SK-N-SH (cell line): ENCODE results near the gene ARHGEF7. TPM values are rescaled to one million over a fixed set of nuclear protein-coding genes. Genes with fewer than 3 reads are reported as not detected.

Source experiments
- CTCF ChIA-PET: fragments of 300-600, 350-600 bp; formaldehyde crosslinking; extraction: SDS; loops from one replicate; lab custom pipeline; 2021; lab: Yijun Ruan, JAX
- POLR2A ChIA-PET: fragments of 350-600 bp; sonication (Branson Sonifier 250); formaldehyde crosslinking; extraction: SDS; loops from one replicate; lab custom pipeline; 2020; ENCODE audit warnings: antibody characterized with exemption, inconsistent platforms; lab: Yijun Ruan, JAX
- DNase-seq: peaks from one replicate; pipeline ENCODE4 v3.0.0; 2012
- H2AFZ ChIP-seq: fragments of 200-600 bp; sonication (generic); 2 replicates; pipeline ENCODE4 v1.8.1; 2016; ENCODE audit warnings: antibody characterized with exemption, mild to moderate bottlenecking, low read depth
- H3F3A ChIP-seq: fragments of 200-600 bp; sonication (generic); replicated peaks from 2 replicates; pipeline ENCODE3; 2016; ENCODE audit warnings: antibody characterized with exemption, mild to moderate bottlenecking; ENCODE audit not compliant: insufficient read depth
- H3K27ac ChIP-seq, 2 experiments: fragments of 200-500 bp in 1 of 2; fragments of 200-600 bp in 1 of 2; sonication (Bioruptor generic) in 1 of 2; sonication (generic), shearing (Covaris generic) in 1 of 2; 2 replicates each; pipeline versions ENCODE4 v1.5.1 to v1.6.1; 2014 to 2016; ENCODE audit warnings: low read depth in 2 of 2, inconsistent platforms in 1 of 2, low read length in 1 of 2, mild to moderate bottlenecking in 1 of 2, mixed read lengths in 1 of 2
- H3K27me3 ChIP-seq: fragments of 200-600 bp; sonication (generic), shearing (Covaris generic); 2 replicates; pipeline ENCODE4 v1.6.1; 2016; ENCODE audit warnings: mixed run types; ENCODE audit not compliant: insufficient read depth
- H3K36me3 ChIP-seq, 2 experiments: fragments of 200-500 bp in 1 of 2; fragments of 200-600 bp in 1 of 2; sonication (Bioruptor generic) in 1 of 2; sonication (generic) in 1 of 2; replicated peaks in 1 of 2; 2 replicates each; pipeline versions ENCODE3 to v1.5.1; 2014 to 2016; ENCODE audit warnings: low read length in 1 of 2, mild to moderate bottlenecking in 1 of 2; ENCODE audit not compliant: insufficient read depth in 2 of 2, control insufficient read depth in 1 of 2
- H3K4me1 ChIP-seq, 2 experiments: fragments of 200-500 bp in 1 of 2; fragments of 200-600 bp in 1 of 2; sonication (Bioruptor generic) in 1 of 2; sonication (generic), shearing (Covaris generic) in 1 of 2; 2 replicates each; pipeline versions ENCODE4 v1.5.1 to v1.6.1; 2014 to 2016; ENCODE audit warnings: low read depth in 1 of 2, low read length in 1 of 2, mixed run types in 1 of 2; ENCODE audit not compliant: insufficient read depth in 2 of 2, control insufficient read depth in 1 of 2
- H3K4me2 ChIP-seq: fragments of 200-600 bp; sonication (generic), shearing (Covaris generic); 2 replicates; pipeline ENCODE4 v1.6.1; 2017; ENCODE audit warnings: mixed run types
- H3K4me3 ChIP-seq, 2 experiments: fragments of 200-500 bp in 1 of 2; fragments of 200-600 bp in 1 of 2; sonication (Bioruptor generic) in 1 of 2; sonication (generic), shearing (Covaris generic) in 1 of 2; 2 replicates each; pipeline versions ENCODE4 v1.5.1 to v1.8.1; 2014 to 2016; ENCODE audit warnings: low read depth in 2 of 2, inconsistent platforms in 1 of 2, low read length in 1 of 2, mild to moderate bottlenecking in 1 of 2, mixed read lengths in 1 of 2, moderate library complexity in 1 of 2
- H3K79me2 ChIP-seq: fragments of 200-600 bp; sonication (generic); 2 replicates; pipeline ENCODE4 v1.8.1; 2017; ENCODE audit warnings: mild to moderate bottlenecking; ENCODE audit not compliant: insufficient read depth
- H3K9ac ChIP-seq: fragments of 200-600 bp; sonication (generic); 2 replicates; pipeline ENCODE4 v1.6.1; 2017; ENCODE audit warnings: mixed run types
- H3K9me2 ChIP-seq: fragments of 200-600 bp; sonication (generic); 2 replicates; pipeline ENCODE4 v1.6.1; 2017; ENCODE audit warnings: mixed run types
- H3K9me3 ChIP-seq: fragments of 200-600 bp; sonication (generic); 2 replicates; pipeline ENCODE4 v1.6.1; 2017; ENCODE audit warnings: mixed run types, mild to moderate bottlenecking, moderate library complexity
- H4K20me1 ChIP-seq: fragments of 200-600 bp; sonication (generic); 2 replicates; pipeline ENCODE4 v1.6.1; 2017; ENCODE audit warnings: mild to moderate bottlenecking, mixed run types; ENCODE audit not compliant: insufficient read depth
- CTCF ChIP-seq: fragments of 200-600 bp; sonication (generic); IDR thresholded peaks from 2 replicates; pipeline ENCODE4 v1.6.1; 2017; ENCODE audit warnings: antibody characterized with exemption, mild to moderate bottlenecking, moderate library complexity
- ELF1 ChIP-seq: IDR thresholded peaks from 2 replicates; pipeline ENCODE4 v1.4.0; 2012
- EZH2phosphoT487 ChIP-seq: fragments of 200-600 bp; sonication (generic); IDR thresholded peaks from 2 replicates; pipeline ENCODE4 v1.6.1; 2017; ENCODE audit warnings: low read depth, mixed run types, mild to moderate bottlenecking, antibody characterized with exemption, moderate library complexity, borderline replicate concordance
- JUND ChIP-seq: IDR thresholded peaks from 2 replicates; pipeline ENCODE4 v1.4.0; 2012
- MAX ChIP-seq: IDR thresholded peaks from 2 replicates; pipeline ENCODE4 v1.4.0; 2012; ENCODE audit warnings: low read depth
- PBX3 ChIP-seq: IDR thresholded peaks from 2 replicates; pipeline ENCODE4; 2012
- RAD21 ChIP-seq: IDR thresholded peaks from 2 replicates; pipeline ENCODE4 v1.6.1; 2012; ENCODE audit warnings: mild to moderate bottlenecking, low read length
- REST ChIP-seq: IDR thresholded peaks from 2 replicates; pipeline ENCODE4 v1.6.1; 2012; ENCODE audit warnings: mild to moderate bottlenecking, low read depth, low read length, moderate library complexity
- SIN3A ChIP-seq: IDR thresholded peaks from 2 replicates; pipeline ENCODE4 v1.6.1; 2012; ENCODE audit warnings: low read depth, mild to moderate bottlenecking, low read length, moderate library complexity, borderline replicate concordance
- SMC3 ChIP-seq: IDR thresholded peaks from 2 replicates; pipeline ENCODE4 v1.6.1; 2012; ENCODE audit warnings: low read depth, low read length, improper control_type of control experiment
- USF2 ChIP-seq: fragments of 150-350 bp; IDR thresholded peaks from 2 replicates; pipeline ENCODE4 v1.6.1; 2017; ENCODE audit warnings: antibody characterized with exemption, low read length, low read depth, borderline replicate concordance
- YY1 ChIP-seq: IDR thresholded peaks from 2 replicates; pipeline ENCODE4 v1.4.0; 2012; ENCODE audit warnings: low read depth, mild to moderate bottlenecking
- WGBS: methylation state at CpG from one replicate; pipeline ENCODE4 v1.1.6; 2017; ENCODE audit warnings: low lambda C conversion rate; 5-methylcytosine and 5-hydroxymethylcytosine counted together
- polyA plus RNA-seq, 3 experiments: library from polyadenylated mRNA; depleted of rRNA; stranded (reverse); fragments of >200 nt; gene quantifications; 2 replicates each; pipeline ENCODE4 v1.2.3, GENCODE V29; 2012

Gene ARHGEF7
- polyA plus RNA-seq, 1 of the 3 experiments (the other 2 are of a cell fraction): 21.6 TPM

- TF ChIP-seq YY1: no peak
- POLR2A ChIA-PET: interaction anchor here (1.1 kb wide), 1 partner anchor 15 kb away, joined by 3 read pairs; no protein-coding TSS in a partner anchor
- peaks cover 0 to 7% of the 10 kb centered on the region in 2 experiments; a peak in 1 of 4 replicates for H3K4me1 ChIP-seq
- no peak overlapping the region for H3K4me3 ChIP-seq
- H3K36me3 ChIP-seq: no peaks in the 10 kb centered on the region
- no peaks in the 10 kb centered on the region for H3K79me2 ChIP-seq
- H3K9me2 ChIP-seq: no peaks in the 10 kb centered on the region
- peaks cover 17% of the 10 kb centered on the region for H3K27me3 ChIP-seq
- H3K9me3 ChIP-seq: no peaks in the 10 kb centered on the region
- no peak overlapping the region for H3K9ac ChIP-seq
- CTCF ChIA-PET: interaction anchor here (1.6 kb wide), 1 partner anchor 15 kb away, joined by 3 read pairs; no protein-coding TSS in a partner anchor
- H2AFZ ChIP-seq: no peak overlapping the region
- DNase-seq: no peak
- WGBS: 56% methylated on average over 6 of the region's 6 CpGs
- H3K27ac ChIP-seq: no peak overlapping the region; a peak in 1 of 4 replicates
- no peaks in the 10 kb centered on the region for H4K20me1 ChIP-seq
- H3F3A ChIP-seq: no peaks in the 10 kb centered on the region
- H3K4me2 ChIP-seq: no peak overlapping the region
Observed at GRCh38 chr13:111140562-111141105, 25.5 kb downstream of the ARHGEF7 start.

- Histone ChIP-seq H3K27me3 (peaks cover 17% of the 10 kb centered on the region), H3K4me1 (peaks cover 0 to 7% of the 10 kb centered on the region in 2 experiments; a peak in 1 of 4 replicates), H2AFZ (no peak overlapping the region), H3K36me3 (no peaks in the 10 kb centered on the region), H3K79me2 (no peaks in the 10 kb centered on the region), H3K9ac (no peak overlapping the region), H3K9me2 (no peaks in the 10 kb centered on the region), H4K20me1 (no peaks in the 10 kb centered on the region), H3K9me3 (no peaks in the 10 kb centered on the region), H3K4me3 (no peak overlapping the region), H3K27ac (no peak overlapping the region), H3F3A (no peaks in the 10 kb centered on the region), H3K4me2 (no peak overlapping the region)
- TF ChIP-seq RAD21: no peak
- no peak for TF ChIP-seq EZH2phosphoT487
- no peak for TF ChIP-seq SIN3A
- TF ChIP-seq MAX: no peak
- TF ChIP-seq PBX3: no peak
- DNase-seq: no peak
- ChIA-PET CTCF (interaction anchor here (1.8 kb wide), 1 partner anchor 13 kb away, joined by 3 read pairs; no protein-coding TSS in a partner anchor), POLR2A (no interaction called here)
- WGBS: 17% methylated on average over 1 of the region's 1 CpG
Observed at GRCh38 chr13:111142472-111142871, 27.4 kb downstream of the ARHGEF7 start.

- POLR2A ChIA-PET: no interaction called here
- Histone ChIP-seq H3K36me3 (no peaks in the 10 kb centered on the region), H3K27ac (no peak overlapping the region), H3F3A (no peaks in the 10 kb centered on the region), H3K79me2 (no peaks in the 10 kb centered on the region), H3K4me1 (peaks cover 0 to 7% of the 10 kb centered on the region in 2 experiments; a peak in 1 of 4 replicates), H3K9me2 (no peaks in the 10 kb centered on the region), H3K9ac (no peak overlapping the region), H4K20me1 (no peaks in the 10 kb centered on the region), H2AFZ (no peak overlapping the region), H3K4me3 (no peak overlapping the region), H3K4me2 (no peak overlapping the region), H3K9me3 (no peaks in the 10 kb centered on the region), H3K27me3 (peaks cover 8% of the 10 kb centered on the region)
- CTCF ChIA-PET: interaction anchor here (1.8 kb wide), 1 partner anchor 14 kb away, joined by 3 read pairs; no protein-coding TSS in a partner anchor
- WGBS: 26% methylated on average over 3 of the region's 3 CpGs
- no peak for DNase-seq
- TF ChIP-seq CTCF (no peak), REST (no peak), RAD21 (no peak), YY1 (no peak), SMC3 (no peak), USF2 (no peak), ELF1 (no peak), JUND (no peak)
Observed at GRCh38 chr13:111143865-111144540, 28.9 kb downstream of the ARHGEF7 start.
